Measurements from ENCODE around the gene PKLR.
"Not testable (repeated sequence)": the region's sequence is repeated elsewhere in the genome, so short reads cannot be mapped to it uniquely, and the experiment has no call there.

The PKLR gene

DNA sequence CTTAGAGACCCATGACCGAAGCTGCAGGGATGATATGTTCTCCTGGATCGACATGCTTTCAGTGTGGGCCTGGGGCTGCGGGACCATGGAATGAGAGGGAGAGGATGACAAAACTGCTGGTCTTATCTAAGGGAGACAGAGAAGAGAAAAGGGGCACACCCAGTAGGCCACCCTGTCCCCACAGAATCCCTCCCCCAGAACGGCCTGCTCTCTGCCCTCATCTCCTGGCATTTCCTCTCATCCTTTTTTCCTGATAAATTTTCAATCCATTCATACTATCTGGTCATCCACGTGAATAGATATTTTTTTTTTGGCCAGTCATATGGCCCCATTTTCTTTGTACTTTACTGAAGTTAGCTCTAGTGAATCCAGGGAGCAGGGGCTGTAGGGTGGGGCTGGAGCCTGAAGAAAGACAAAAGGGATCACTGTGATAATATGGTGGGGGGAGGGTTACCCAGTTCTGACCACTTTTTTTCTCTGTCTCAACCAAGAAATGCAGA is at the start of gene PKLR:
TSS of gene PKLR (minus strand) at position 97 of the 500 bp plus-strand sequence. CDS start at position 54, 43 bp downstream.
- TF ChIP-seq, protein P1, sequence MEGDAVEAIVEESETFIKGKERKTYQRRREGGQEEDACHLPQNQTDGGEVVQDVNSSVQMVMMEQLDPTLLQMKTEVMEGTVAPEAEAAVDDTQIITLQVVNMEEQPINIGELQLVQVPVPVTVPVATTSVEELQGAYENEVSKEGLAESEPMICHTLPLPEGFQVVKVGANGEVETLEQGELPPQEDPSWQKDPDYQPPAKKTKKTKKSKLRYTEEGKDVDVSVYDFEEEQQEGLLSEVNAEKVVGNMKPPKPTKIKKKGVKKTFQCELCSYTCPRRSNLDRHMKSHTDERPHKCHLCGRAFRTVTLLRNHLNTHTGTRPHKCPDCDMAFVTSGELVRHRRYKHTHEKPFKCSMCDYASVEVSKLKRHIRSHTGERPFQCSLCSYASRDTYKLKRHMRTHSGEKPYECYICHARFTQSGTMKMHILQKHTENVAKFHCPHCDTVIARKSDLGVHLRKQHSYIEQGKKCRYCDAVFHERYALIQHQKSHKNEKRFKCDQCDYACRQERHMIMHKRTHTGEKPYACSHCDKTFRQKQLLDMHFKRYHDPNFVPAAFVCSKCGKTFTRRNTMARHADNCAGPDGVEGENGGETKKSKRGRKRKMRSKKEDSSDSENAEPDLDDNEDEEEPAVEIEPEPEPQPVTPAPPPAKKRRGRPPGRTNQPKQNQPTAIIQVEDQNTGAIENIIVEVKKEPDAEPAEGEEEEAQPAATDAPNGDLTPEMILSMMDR (IDR thresholded peaks at IDR 0.05; ENCODE audit: low read length, missing control alignments), result no peak
- no peak for DNase-seq (ENCODE audit: low read depth)
- no peak within 1 kb of the TSS for H3K4me3 ChIP-seq (replicated peaks; ENCODE audit: low read depth, low read length)

DNA sequence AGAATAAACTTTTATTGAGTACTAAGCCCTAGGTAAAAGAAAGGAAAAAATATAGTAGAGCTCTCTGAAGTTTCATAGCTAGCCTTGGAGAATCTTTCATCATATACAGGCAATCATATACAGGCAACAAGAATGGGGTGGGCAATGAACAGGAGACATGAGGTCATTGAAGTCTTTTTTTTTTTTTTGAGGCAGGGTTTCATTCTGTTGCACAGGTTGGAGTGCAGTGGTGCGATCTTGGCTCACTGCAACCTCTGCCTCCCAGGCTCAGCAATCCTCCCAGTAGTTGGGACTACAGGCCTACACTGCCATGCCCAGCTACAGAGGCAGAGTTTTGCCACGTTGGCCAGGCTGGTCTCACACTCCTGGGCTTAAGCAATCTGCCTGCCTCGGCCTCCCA is 41.6 kb upstream of the PKLR start:
- no peak overlapping the region for H3K4me3 ChIP-seq (replicated peaks; ENCODE audit: low read depth, low read length)
- TF ChIP-seq, protein P1 (IDR thresholded peaks at IDR 0.05; ENCODE audit: low read length, missing control alignments), result no peak
- DNase-seq (ENCODE audit: low read depth), result no peak

DNA sequence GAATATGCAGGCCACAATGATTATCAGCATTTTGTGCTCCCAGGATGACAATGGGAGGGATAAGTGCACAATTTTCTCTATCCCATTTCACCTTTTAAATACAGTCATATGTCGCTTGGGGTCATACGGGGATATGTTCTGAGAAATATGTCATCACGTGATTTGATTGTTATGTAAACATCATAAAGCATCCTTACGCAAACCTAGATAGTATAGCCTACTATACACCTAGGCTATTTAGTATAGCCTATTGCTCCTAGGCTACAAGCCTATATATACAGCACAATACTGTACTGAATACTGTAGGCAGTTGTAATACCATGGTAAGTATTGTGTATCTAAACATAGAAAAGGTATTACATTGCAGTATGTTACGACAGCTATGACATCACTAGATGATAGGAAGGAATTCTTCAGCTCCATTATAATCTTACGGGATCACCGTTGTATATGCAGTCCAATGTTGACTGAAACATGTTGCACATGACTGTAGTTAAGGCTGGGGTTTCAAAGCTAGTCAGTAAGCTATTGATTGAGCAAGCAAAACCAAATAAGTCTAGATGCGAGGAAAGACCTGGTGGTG is 38.4 kb upstream of the PKLR start:
- TF ChIP-seq, protein P1 (IDR thresholded peaks at IDR 0.05; ENCODE audit: low read length, missing control alignments), result no peak
- no peak overlapping the region for H3K4me3 ChIP-seq (replicated peaks; ENCODE audit: low read depth, low read length)
- DNase-seq (ENCODE audit: low read depth), result peak; percentile 39

DNA sequence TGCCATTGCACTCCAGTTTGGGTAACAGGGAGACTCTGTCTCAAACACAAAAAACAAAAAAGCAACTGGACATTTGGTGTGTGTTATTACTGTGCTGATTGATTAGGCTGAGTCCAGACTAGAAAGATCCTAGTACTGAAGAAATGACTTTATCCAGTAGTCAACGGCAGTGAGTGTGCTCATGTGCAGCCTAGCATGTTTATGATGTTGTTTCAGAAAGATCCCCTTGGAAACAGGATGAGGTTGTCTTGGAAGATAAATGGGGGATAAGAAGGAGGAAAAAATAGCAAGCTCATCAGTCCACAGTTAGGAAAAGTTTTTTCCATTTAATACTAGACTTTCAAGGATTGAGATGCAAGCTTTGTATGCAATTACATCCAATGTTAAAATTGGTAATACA is 33.7 kb upstream of the PKLR start:
- DNase-seq (ENCODE audit: low read depth), result no peak
- no peak overlapping the region for H3K4me3 ChIP-seq (replicated peaks; ENCODE audit: low read depth, low read length)
- TF ChIP-seq, protein P1 (IDR thresholded peaks at IDR 0.05; ENCODE audit: low read length, missing control alignments), result no peak

DNA sequence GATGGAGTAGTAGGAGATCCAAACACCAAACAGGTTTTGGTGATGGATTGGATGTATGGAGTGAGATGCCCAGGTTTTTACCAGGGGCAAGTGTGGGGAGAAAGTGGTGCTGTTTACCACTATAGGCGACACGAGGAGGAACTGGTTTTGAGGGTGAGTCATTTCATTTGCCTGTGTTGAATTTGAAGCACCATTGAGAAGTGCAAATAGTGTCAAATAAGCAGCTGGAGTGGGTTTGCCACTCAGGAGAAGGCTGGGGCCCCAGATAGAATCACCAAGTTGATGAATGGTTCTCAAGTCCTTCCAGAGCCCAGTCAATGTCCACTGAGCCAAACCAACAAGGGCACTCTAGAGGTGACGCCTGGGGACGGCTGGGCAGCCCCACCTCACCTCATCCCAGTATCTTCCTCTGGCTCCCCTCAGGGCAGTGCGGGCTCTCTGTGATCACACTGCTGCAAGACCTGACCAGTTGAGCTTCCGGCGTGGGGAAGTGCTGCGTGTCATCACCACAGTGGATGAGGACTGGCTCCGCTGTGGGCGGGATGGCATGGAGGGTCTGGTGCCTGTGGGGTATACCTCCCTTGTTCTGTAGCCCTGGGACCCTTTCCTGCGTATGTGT is 28.9 kb upstream of the PKLR start:
- DNase-seq (ENCODE audit: low read depth), result no peak
- TF ChIP-seq, protein P1 (IDR thresholded peaks at IDR 0.05; ENCODE audit: low read length, missing control alignments), result no peak
- no peak overlapping the region for H3K4me3 ChIP-seq (replicated peaks; ENCODE audit: low read depth, low read length)

DNA sequence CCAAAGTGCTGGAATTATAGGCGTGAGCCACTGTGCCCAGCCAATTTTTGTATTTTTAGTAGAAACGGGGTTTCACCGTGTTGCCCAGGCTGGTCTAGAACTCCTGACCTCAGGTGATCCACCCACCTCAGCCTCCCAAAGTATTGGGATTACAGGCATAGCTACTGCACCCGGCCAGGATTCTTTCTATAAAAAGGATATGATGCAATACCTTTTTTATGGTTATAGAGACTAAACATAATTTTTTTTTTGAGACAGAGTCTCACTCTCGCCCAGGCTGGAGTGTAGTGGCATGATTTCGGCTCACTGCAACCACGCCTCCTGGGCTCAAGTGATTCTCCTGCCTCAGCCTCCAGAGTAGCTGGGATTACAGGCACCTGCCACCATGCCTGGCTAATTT is 27.6 kb upstream of the PKLR start:
- H3K4me3 ChIP-seq (replicated peaks; ENCODE audit: low read depth, low read length); DNase-seq (ENCODE audit: low read depth): not testable (repeated sequence)

DNA sequence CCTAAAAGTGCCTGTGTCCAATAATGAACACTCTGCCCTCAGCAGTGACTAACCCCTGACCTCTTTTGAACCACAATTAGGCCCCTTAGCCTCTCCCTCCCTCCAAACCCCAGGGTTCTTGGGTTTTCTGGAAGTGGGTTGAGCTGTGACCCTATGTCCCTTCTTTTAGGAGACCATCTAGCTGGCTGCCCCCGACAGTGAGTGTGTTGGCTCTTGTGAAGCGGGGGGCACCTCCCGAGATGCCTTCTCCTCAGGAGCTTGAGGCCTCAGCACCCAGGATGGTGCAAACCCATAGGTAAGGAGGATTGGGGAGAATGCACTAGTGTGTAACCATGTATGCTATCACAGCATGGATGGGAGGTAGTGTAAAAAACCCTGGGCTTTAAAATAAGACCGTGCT is 26.7 kb upstream of the PKLR start:
- TF ChIP-seq, protein P1 (IDR thresholded peaks at IDR 0.05; ENCODE audit: low read length, missing control alignments), result no peak
- no peak for DNase-seq (ENCODE audit: low read depth)
- H3K4me3 ChIP-seq (replicated peaks; ENCODE audit: low read depth, low read length), result no peak overlapping the region
